ENCODE data around the gene ASCL1.

The ASCL1 gene

GRCh38 chr12:102953221-102953620, 4.3 kb upstream of the ASCL1 start:
- no peak for DNase-seq

DNA sequence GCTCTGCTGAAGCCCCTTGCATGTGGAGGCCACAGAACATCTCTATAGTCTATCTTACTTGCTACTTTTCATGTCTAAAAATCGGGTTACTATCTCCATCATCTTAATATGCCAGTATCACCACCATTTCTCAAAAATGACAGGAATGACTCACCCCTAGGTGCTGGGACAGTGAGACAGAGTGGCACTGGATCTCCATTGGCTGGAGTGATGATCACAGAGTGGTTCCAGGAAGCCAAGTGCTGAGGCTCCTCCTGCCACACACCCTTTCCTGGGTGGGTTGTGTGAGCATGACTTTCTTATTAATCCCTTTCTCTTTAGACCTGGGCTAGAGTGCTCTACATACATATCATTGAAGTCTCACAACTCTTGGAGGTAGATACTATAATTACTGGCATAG, 3.3 kb upstream of the ASCL1 start:
- DNase-seq: no peak

- no peak for DNase-seq
Observed at GRCh38 chr12:102955926-102956737, 1.3 kb upstream of the ASCL1 start.

DNA sequence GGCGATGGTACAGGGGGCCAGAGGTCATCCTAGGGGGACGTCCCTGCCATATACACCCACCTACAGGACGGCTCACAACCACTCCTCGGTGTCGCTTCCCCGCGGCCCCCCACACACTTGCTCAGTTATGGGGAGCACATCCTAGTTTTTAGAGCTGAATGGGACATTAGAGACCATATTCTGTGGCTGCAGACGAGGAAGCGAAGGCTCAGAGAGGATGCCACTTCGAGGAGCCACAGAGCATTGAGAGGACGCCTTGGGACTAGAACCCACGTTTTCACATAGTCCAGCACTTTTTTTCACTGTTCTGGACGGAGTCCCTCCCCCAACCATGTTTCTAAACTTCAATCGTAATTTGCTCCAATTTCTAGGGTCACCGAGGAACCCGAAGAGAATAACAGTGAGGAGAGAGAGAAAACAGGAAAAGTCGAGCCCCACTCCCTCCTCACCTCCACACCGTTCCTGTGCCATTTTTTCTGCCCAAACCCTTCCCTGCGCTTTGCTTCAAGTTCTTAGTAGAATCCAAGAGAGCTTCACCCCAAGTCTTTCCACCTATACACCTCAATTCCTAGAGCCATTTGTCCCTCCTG, 641 bp upstream of the ASCL1 start:
- no peak for DNase-seq

DNA sequence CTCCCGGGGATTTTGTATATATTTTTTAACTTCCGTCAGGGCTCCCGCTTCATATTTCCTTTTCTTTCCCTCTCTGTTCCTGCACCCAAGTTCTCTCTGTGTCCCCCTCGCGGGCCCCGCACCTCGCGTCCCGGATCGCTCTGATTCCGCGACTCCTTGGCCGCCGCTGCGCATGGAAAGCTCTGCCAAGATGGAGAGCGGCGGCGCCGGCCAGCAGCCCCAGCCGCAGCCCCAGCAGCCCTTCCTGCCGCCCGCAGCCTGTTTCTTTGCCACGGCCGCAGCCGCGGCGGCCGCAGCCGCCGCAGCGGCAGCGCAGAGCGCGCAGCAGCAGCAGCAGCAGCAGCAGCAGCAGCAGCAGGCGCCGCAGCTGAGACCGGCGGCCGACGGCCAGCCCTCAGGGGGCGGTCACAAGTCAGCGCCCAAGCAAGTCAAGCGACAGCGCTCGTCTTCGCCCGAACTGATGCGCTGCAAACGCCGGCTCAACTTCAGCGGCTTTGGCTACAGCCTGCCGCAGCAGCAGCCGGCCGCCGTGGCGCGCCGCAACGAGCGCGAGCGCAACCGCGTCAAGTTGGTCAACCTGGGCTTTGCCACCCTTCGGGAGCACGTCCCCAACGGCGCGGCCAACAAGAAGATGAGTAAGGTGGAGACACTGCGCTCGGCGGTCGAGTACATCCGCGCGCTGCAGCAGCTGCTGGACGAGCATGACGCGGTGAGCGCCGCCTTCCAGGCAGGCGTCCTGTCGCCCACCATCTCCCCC, 777 bp downstream of the ASCL1 start:
- DNase-seq: no peak

- no peak for DNase-seq
Observed at GRCh38 chr12:102958830-102959176, 1.3 kb downstream of the ASCL1 start.

DNA sequence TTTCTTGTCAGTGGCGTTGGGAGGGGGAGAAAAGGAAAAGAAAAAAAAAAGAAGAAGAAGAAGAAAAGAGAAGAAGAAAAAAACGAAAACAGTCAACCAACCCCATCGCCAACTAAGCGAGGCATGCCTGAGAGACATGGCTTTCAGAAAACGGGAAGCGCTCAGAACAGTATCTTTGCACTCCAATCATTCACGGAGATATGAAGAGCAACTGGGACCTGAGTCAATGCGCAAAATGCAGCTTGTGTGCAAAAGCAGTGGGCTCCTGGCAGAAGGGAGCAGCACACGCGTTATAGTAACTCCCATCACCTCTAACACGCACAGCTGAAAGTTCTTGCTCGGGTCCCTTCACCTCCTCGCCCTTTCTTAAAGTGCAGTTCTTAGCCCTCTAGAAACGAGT, 1.9 kb downstream of the ASCL1 start:
- DNase-seq: no peak

- DNase-seq: no peak
Observed at GRCh38 chr12:102960766-102961465, 3.4 kb downstream of the ASCL1 start.

GRCh38 chr12:102961466-102961855, 4.0 kb downstream of the ASCL1 start:
- DNase-seq: no peak

GRCh38 chr12:102962532-102962931, 5.1 kb downstream of the ASCL1 start:
- DNase-seq: no peak

- DNase-seq: no peak
Observed at GRCh38 chr12:102962986-102963385, 5.5 kb downstream of the ASCL1 start.

DNA sequence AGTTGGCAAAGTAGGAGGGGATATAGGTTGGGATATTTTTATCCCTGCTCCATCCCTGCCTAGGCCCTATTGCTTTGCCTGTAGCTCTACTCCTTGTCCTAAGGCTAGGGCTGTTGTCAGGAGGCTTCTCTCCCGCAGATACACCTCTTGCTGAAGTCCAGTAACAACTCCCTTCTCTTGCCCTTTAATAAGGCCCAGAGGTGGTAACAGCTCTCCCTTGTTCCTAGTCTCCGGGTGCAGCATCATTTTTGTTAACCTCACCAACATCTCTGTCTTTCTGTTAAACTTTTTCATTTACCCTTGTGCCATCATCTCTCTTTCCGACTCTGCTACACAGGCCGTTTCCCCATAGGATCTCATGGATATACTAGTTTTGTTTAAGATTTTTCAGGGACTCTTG, 6.3 kb downstream of the ASCL1 start:
- DNase-seq: no peak

GRCh38 chr12:102964872-102965271, 7.4 kb downstream of the ASCL1 start:
- DNase-seq: no peak

DNA sequence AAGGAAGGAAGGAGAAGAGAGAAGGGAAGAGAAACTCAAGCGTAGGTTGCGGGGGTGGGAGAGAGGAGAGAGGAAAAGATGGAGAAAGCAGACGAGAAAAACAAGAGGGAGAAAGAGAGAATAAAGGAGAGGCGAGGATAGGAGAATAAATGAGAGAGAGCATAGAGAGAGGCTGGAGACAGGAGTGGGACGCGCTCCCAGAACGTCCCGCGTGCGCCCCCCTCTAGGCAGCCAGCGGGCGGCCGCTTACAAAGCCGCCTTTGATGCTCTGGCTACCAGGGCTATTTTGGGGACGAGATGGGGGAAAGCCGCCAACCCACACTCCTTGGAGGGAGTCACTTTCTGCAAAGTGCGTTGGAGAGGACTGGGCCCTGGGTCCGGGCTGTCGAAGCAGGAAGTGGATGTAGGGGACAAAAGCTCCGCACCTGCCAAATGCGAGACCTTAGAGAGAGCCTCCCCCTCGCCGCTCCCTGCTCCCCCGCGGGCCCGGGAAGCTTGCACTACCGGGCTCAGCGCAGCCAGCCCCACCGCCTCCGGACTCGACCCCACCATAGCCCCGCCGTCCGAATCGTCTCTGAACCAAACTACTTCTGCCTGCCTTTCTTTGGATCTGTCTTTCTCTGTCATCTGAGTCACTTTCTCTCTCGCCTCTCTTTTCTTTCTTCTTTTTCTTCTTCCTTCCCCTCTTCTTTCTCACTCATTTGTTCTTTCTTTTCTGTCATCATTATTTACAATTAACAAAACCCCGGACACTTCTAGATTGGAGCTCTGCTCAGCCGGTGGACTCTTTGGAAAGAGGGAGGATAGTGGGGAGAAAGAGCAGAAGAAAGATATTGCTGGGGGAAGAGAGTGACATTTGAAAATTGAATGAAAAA, 8.0 kb downstream of the ASCL1 start:
- DNase-seq: no peak

- DNase-seq: no peak
Observed at GRCh38 chr12:102966200-102966863, 8.9 kb downstream of the ASCL1 start.

- no peak for DNase-seq
Observed at GRCh38 chr12:102970780-102971179, 13.3 kb downstream of the ASCL1 start.

- DNase-seq: no peak
Observed at GRCh38 chr12:102971227-102971626, 13.8 kb downstream of the ASCL1 start.

DNA sequence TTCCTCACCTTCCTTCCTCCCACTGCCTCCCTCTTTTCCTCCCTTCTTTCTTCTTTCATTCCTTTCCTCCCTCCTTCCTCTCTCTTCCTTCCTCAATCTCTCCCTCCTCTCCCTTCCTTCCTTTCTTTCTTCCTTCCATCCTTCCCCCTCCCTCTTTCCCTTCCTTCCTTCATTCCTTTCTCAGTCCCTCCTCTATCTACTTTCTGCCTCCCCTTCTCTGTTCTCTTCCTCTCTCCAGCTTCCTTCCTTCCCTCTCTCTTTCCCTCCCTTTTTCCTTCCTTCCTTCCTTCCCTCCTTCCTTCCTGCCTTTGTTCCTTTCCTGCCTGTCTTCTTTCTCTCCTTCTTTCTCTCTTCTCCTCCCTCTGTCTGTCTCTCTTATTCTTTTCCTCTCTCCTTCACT, 16.1 kb downstream of the ASCL1 start:
- no peak for DNase-seq

- no peak for DNase-seq
Observed at GRCh38 chr12:102976609-102977280, 19.3 kb downstream of the ASCL1 start.

- no peak for DNase-seq
Observed at GRCh38 chr12:102977945-102978706, 20.7 kb downstream of the ASCL1 start.

DNA sequence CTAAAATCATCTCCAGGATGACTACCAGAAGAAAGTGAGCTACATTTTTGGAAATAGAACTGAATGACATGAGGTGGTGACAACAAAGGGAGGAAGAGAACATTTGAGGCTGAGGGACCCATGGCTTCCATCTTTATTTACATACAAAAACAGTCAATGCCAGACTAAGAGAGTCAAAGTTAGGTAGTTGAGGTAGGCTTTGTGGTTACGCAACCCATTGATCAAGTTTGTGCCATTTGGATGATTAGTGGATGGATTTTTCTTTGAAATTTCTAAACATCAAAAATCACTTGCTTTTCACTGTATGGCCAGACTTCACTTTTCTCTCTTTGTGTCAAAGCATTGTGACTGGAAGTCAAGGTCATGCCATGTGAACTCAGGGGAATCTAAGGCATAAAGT, 22.9 kb downstream of the ASCL1 start:
- no peak for DNase-seq
